ENCODE measurements around the gene TRIO.

DNA sequence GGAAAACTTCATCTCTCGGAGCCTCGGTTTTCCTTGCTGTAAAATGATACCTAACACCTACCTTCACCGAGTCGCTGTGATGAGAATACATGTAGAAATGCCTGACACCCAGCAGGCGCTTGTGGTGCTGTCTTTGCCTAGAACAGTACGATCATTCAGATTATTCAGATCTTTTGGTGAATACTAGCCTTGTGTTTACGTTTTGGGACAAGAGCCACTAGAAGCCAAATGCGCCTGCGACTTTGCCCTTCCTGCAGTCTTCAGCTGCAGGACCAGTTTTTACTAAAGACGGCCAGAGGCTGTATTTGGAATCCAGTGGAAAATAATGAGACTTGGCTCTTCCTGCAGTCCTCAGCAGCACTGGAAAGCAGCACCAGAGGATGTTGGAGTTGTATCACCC lies 189.6 kb downstream of the TRIO start:
- TF ChIP-seq, protein P1, sequence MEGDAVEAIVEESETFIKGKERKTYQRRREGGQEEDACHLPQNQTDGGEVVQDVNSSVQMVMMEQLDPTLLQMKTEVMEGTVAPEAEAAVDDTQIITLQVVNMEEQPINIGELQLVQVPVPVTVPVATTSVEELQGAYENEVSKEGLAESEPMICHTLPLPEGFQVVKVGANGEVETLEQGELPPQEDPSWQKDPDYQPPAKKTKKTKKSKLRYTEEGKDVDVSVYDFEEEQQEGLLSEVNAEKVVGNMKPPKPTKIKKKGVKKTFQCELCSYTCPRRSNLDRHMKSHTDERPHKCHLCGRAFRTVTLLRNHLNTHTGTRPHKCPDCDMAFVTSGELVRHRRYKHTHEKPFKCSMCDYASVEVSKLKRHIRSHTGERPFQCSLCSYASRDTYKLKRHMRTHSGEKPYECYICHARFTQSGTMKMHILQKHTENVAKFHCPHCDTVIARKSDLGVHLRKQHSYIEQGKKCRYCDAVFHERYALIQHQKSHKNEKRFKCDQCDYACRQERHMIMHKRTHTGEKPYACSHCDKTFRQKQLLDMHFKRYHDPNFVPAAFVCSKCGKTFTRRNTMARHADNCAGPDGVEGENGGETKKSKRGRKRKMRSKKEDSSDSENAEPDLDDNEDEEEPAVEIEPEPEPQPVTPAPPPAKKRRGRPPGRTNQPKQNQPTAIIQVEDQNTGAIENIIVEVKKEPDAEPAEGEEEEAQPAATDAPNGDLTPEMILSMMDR (IDR thresholded peaks at IDR 0.05): no peak
- TF ChIP-seq POLR2A (IDR thresholded peaks at IDR 0.05): no peak
